ENCODE data around the gene VMP1. TPM values are rescaled to one million over a fixed set of nuclear protein-coding genes. Genes with fewer than 3 reads are reported as not detected.

VMP1 gene
- total and polyA plus RNA-seq, 2 of the 13 experiments (the other 11 are each of a cell fraction or from before 2014, with no cell fraction given) = 186 to 271 TPM

DNA sequence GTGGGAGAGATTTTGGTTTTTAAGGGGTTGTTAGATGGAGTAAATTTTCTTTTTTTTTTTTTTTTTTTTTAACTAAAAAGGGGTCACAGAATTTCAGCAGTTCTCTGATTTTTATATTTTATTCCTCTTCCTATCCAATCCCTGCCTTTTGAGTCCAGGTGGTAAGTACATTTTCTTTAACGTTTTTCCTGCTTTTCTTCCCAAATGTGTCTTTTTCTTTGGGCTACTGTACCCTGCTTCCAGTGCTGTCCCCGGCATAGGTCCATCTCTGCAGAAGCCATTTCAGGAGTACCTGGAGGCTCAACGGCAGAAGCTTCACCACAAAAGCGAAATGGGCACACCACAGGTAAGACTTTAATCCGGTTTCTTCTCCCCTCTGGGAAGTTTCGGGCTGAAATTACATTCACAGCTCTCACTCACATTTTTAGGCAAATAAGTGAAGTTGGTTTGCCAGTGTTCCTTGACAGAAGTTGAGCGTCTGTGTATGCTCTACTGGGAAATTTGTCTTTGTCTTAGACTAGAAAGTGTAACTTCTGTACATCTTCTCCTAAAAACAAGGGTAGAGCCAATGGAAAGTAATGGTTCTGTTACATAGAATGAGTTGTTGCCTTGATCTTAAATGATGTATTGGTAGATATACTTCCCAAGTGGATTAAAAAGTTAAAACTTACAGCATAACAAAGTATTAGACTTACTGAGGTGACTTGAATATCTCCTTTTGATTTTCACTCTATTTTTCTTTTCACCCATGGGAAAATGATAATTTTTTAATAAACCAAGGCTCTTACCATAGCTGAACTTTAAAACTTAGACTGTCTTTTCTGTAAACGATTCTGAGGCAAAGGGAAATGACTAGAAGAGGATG lies 130.8 kb downstream of the VMP1 start (continued):
- TF ChIP-seq TEF (CRISPR knock-in tag; IDR thresholded peaks at IDR 0.05) = 0 out of 2 replicates have a peak, but pooled peaks have one; percentile 11
- 0 out of 2 replicates have a peak, but pooled peaks have one; percentile 70 for TF ChIP-seq ZNF253 (CRISPR knock-in tag; IDR thresholded peaks at IDR 0.05; ENCODE audit: borderline replicate concordance)
- TF ChIP-seq, protein P1, sequence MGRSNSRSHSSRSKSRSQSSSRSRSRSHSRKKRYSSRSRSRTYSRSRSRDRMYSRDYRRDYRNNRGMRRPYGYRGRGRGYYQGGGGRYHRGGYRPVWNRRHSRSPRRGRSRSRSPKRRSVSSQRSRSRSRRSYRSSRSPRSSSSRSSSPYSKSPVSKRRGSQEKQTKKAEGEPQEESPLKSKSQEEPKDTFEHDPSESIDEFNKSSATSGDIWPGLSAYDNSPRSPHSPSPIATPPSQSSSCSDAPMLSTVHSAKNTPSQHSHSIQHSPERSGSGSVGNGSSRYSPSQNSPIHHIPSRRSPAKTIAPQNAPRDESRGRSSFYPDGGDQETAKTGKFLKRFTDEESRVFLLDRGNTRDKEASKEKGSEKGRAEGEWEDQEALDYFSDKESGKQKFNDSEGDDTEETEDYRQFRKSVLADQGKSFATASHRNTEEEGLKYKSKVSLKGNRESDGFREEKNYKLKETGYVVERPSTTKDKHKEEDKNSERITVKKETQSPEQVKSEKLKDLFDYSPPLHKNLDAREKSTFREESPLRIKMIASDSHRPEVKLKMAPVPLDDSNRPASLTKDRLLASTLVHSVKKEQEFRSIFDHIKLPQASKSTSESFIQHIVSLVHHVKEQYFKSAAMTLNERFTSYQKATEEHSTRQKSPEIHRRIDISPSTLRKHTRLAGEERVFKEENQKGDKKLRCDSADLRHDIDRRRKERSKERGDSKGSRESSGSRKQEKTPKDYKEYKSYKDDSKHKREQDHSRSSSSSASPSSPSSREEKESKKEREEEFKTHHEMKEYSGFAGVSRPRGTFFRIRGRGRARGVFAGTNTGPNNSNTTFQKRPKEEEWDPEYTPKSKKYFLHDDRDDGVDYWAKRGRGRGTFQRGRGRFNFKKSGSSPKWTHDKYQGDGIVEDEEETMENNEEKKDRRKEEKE (IDR thresholded peaks at IDR 0.05) = no peak
- TF ChIP-seq ZNF12 (CRISPR knock-in tag; IDR thresholded peaks at IDR 0.05) = peak; percentile 30; the same call in 1 of the 2 replicates
- TF ChIP-seq HES4 (CRISPR knock-in tag; IDR thresholded peaks at IDR 0.05; ENCODE audit: borderline replicate concordance) = no peak
- TF ChIP-seq, protein P2, sequence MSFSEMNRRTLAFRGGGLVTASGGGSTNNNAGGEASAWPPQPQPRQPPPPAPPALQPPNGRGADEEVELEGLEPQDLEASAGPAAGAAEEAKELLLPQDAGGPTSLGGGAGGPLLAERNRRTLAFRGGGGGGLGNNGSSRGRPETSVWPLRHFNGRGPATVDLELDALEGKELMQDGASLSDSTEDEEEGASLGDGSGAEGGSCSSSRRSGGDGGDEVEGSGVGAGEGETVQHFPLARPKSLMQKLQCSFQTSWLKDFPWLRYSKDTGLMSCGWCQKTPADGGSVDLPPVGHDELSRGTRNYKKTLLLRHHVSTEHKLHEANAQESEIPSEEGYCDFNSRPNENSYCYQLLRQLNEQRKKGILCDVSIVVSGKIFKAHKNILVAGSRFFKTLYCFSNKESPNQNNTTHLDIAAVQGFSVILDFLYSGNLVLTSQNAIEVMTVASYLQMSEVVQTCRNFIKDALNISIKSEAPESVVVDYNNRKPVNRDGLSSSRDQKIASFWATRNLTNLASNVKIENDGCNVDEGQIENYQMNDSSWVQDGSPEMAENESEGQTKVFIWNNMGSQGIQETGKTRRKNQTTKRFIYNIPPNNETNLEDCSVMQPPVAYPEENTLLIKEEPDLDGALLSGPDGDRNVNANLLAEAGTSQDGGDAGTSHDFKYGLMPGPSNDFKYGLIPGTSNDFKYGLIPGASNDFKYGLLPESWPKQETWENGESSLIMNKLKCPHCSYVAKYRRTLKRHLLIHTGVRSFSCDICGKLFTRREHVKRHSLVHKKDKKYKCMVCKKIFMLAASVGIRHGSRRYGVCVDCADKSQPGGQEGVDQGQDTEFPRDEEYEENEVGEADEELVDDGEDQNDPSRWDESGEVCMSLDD (CRISPR knock-in tag; IDR thresholded peaks at IDR 0.05; ENCODE audit: borderline replicate concordance) = 0 out of 2 replicates have a peak, but pooled peaks have one; percentile 36
- no peak for TF ChIP-seq ELF1 (CRISPR knock-in tag; IDR thresholded peaks at IDR 0.05)
- no peak for TF ChIP-seq ZNF441 (CRISPR knock-in tag; IDR thresholded peaks at IDR 0.05; ENCODE audit: borderline replicate concordance)
- TF ChIP-seq NR2F1 (CRISPR knock-in tag; IDR thresholded peaks at IDR 0.05) = no peak
- TF ChIP-seq TBX2 (CRISPR knock-in tag; IDR thresholded peaks at IDR 0.05; ENCODE audit: borderline replicate concordance) = no peak
- no peak for TF ChIP-seq ZNF33B (CRISPR knock-in tag; IDR thresholded peaks at IDR 0.05)
- TF ChIP-seq GTF3A (CRISPR knock-in tag; conservative IDR thresholded peaks at IDR 0.05) = no peak
- no peak for TF ChIP-seq CBFB (CRISPR knock-in tag; IDR thresholded peaks at IDR 0.05)
- peak; percentile 28; the same call in 1 of the 2 replicates for TF ChIP-seq PHF8 (CRISPR knock-in tag; IDR thresholded peaks at IDR 0.05)
- no peak for TF ChIP-seq HNRNPH1 (optimal IDR thresholded peaks at IDR 0.05; ENCODE audit: low read depth, low read length)
- TF ChIP-seq RBAK (CRISPR knock-in tag; IDR thresholded peaks at IDR 0.05) = no peak
